SK-N-MC (cell line): ENCODE results near the gene LHFPL2.

ENCODE experiments used
- EZH2 ChIP-seq: fragments of 200-600 bp; sonication (generic); IDR thresholded peaks from one replicate; pipeline ENCODE4 v1.6.1; 2017; ENCODE audit warnings: antibody characterized with exemption
- POLR2AphosphoS5 ChIP-seq: IDR thresholded peaks from 2 replicates; pipeline ENCODE4 v1.6.1; 2012; ENCODE audit warnings: mild to moderate bottlenecking, low read depth, low read length, borderline replicate concordance

- TF ChIP-seq EZH2 (no peak), POLR2AphosphoS5 (no peak)
These were observed 5.3 kb upstream of the LHFPL2 start for GRCh38 chr5:78653681-78654366.
